Liver (tissue), 9 donors: ENCODE measurements around the gene OSBP2. TPM values are rescaled to one million over a fixed set of nuclear protein-coding genes. Genes with fewer than 3 reads are reported as not detected.

ENCODE experiments used
- DNase-seq: peaks from one replicate; pipeline ENCODE4 v3.0.0-alpha.2; 2017; ENCODE audit warnings: low spot score
- H3K27ac ChIP-seq, 2 donors: one replicate each; pipeline ENCODE4 v1.7.0; 2013; ENCODE audit warnings: inconsistent platforms in 2 of 2, low read length in 2 of 2, control low read depth in 1 of 2, low read depth in 1 of 2, mild to moderate bottlenecking in 1 of 2
- H3K27me3 ChIP-seq, 4 donors: one replicate each; pipeline versions ENCODE4 v1.6.1 to v1.7.0; 2013; ENCODE audit warnings: low read length in 3 of 4, inconsistent platforms in 1 of 4, mild to moderate bottlenecking in 1 of 4, moderate library complexity in 1 of 4; ENCODE audit not compliant: control insufficient read depth in 4 of 4, insufficient read depth in 4 of 4
- H3K36me3 ChIP-seq, 4 donors: one replicate each; pipeline versions ENCODE4 v1.6.1 to v1.7.0; 2013; ENCODE audit warnings: low read length in 3 of 4, mild to moderate bottlenecking in 3 of 4, low read depth in 1 of 4, moderate library complexity in 1 of 4; ENCODE audit not compliant: control insufficient read depth in 4 of 4, insufficient read depth in 3 of 4
- H3K4me1 ChIP-seq, 4 donors: one replicate each; pipeline versions ENCODE4 v1.6.1 to v1.7.0; 2013; ENCODE audit warnings: low read length in 3 of 4, mild to moderate bottlenecking in 3 of 4, moderate library complexity in 1 of 4; ENCODE audit not compliant: control insufficient read depth in 4 of 4, insufficient read depth in 4 of 4
- H3K4me3 ChIP-seq, 3 donors: one replicate each; pipeline versions ENCODE4 v1.6.1 to v1.7.0; 2013; ENCODE audit warnings: low read length in 3 of 3, control low read depth in 1 of 3, low read depth in 1 of 3, mild to moderate bottlenecking in 1 of 3
- H3K9ac ChIP-seq, 2 donors: one replicate each; pipeline ENCODE4 v1.7.0; 2013; ENCODE audit warnings: low read length in 2 of 2, mild to moderate bottlenecking in 2 of 2, moderate library complexity in 2 of 2, control low read depth in 1 of 2, low read depth in 1 of 2
- H3K9me3 ChIP-seq, 4 donors: one replicate each; pipeline versions ENCODE4 v1.6.1 to v1.7.0; 2013; ENCODE audit warnings: low read length in 3 of 4; ENCODE audit not compliant: control insufficient read depth in 4 of 4
- FOXA1 ChIP-seq: IDR thresholded peaks from 2 replicates; pipeline ENCODE4 v1.6.1; 2016; ENCODE audit warnings: antibody characterized with exemption
- FOXA2 ChIP-seq: IDR thresholded peaks from 2 replicates; pipeline ENCODE4 v1.6.1; 2016; ENCODE audit warnings: antibody characterized with exemption
- GABPA ChIP-seq, 2 donors: IDR thresholded peaks in 1 of 2; conservative IDR thresholded peaks in 1 of 2; 2 replicates each; pipeline ENCODE4 v1.6.1; 2016; ENCODE audit warnings: antibody characterized with exemption in 2 of 2, mild to moderate bottlenecking in 1 of 2, moderate library complexity in 1 of 2
- HNF4A ChIP-seq, 2 donors: conservative IDR thresholded peaks; 2 replicates each; pipeline ENCODE4 v1.6.1; 2016; ENCODE audit warnings: antibody characterized with exemption in 2 of 2, mild to moderate bottlenecking in 2 of 2
- JUND ChIP-seq, 2 donors: IDR thresholded peaks; 2 replicates each; pipeline ENCODE4 v1.6.1; 2016; ENCODE audit warnings: antibody characterized with exemption in 2 of 2
- RAD21 ChIP-seq, 2 donors: IDR thresholded peaks; 2 replicates each; pipeline ENCODE4 v1.6.1; 2016; ENCODE audit warnings: antibody characterized with exemption in 2 of 2, mild to moderate bottlenecking in 2 of 2
- RXRA ChIP-seq, 2 donors: IDR thresholded peaks; 2 replicates each; pipeline ENCODE4 v1.6.1; 2017 to 2018; ENCODE audit warnings: antibody characterized with exemption in 2 of 2, mild to moderate bottlenecking in 1 of 2
- YY1 ChIP-seq: IDR thresholded peaks from 2 replicates; pipeline ENCODE4 v1.6.1; 2016; ENCODE audit warnings: antibody characterized with exemption, mild to moderate bottlenecking
- WGBS: extraction: QIAGEN DNeasy Blood & Tissue Kit; methylation state at CpG from one replicate; pipeline ENCODE4 v1.1.7; 2013; 5-methylcytosine and 5-hydroxymethylcytosine counted together
- polyA plus RNA-seq, 2 donors: library from polyadenylated mRNA; stranded (reverse) in 1 of 2; unstranded in 1 of 2; fragments of 200-250 nt in 1 of 2; fragments of >200 nt in 1 of 2; fragmentation: Nextera tagmentation in 1 of 2; extraction: Ambion mirVana in 1 of 2; gene quantifications; one replicate each; pipeline versions ENCODE4 v1.2.1 to v1.2.3, GENCODE V29; 2013 to 2015
- total RNA-seq, 2 donors: library from RNA; depleted of rRNA; stranded (reverse); fragments of >200 nt; gene quantifications; one replicate each; pipeline ENCODE4 v1.2.3, GENCODE V29; 2014
- TF ChIP-seq, protein P1 (sequence below): IDR thresholded peaks from 2 replicates; pipeline ENCODE4 v1.6.1; 2016; ENCODE audit warnings: antibody characterized with exemption
- TF ChIP-seq, protein P2 (sequence below): fragments of 150-350 bp; IDR thresholded peaks from 2 replicates; pipeline ENCODE4 v1.5.1; 2017; ENCODE audit warnings: improper control_type of control experiment, low read depth, low read length; ENCODE audit not compliant: missing input control
- TF ChIP-seq, protein P3 (sequence below): IDR thresholded peaks from 2 replicates; pipeline ENCODE4 v1.6.1; 2016; ENCODE audit warnings: antibody characterized with exemption
- TF ChIP-seq, protein P4 (sequence below): IDR thresholded peaks from 2 replicates; pipeline ENCODE4 v1.6.1; 2016; ENCODE audit warnings: antibody characterized with exemption
- donor health status: healthy.
- donor health status: healthy.
- donor health status: healthy.
- donor health status: healthy.
- donor health status: healthy.

OSBP2 gene
- total and polyA plus RNA-seq, 4 donors, result 0.43 to 192 (median 0.86) TPM

DNA sequence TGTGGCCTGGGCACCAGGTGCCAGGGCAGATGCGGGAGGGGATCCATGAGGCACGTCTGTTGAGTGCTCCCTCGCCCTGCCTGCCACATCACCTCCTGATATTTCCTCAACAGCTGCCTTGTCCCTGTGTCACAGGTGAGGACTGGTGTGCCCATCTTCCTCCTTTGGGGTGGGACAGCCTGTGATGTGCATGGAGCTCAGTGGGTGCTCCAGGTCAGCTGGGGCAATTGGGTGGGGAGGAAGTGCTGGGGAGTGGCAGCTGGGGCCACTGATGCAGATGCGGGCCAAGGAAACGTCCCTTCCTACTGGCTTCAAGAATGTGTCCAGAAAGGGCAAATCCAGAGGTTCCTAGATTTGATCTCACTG is 190.3 kb downstream of the OSBP2 start:
- H3K4me1 ChIP-seq, result peaks cover 0 to 21% (median 13%) of the 10 kb centered on the region in 4 donors
- no peak for DNase-seq
- H3K27ac ChIP-seq, result no peak overlapping the region
- no peaks in the 10 kb centered on the region for H3K9me3 ChIP-seq
- H3K4me3 ChIP-seq, result no peak overlapping the region
- no peaks in the 10 kb centered on the region for H3K27me3 ChIP-seq
- no peak overlapping the region for H3K9ac ChIP-seq
- H3K36me3 ChIP-seq, result no peaks in the 10 kb centered on the region
- no peak for TF ChIP-seq FOXA2
- TF ChIP-seq, protein P1, sequence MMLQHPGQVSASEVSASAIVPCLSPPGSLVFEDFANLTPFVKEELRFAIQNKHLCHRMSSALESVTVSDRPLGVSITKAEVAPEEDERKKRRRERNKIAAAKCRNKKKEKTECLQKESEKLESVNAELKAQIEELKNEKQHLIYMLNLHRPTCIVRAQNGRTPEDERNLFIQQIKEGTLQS, result no peak
- WGBS, result 91% methylated on average over 5 of the region's 5 CpGs

DNA sequence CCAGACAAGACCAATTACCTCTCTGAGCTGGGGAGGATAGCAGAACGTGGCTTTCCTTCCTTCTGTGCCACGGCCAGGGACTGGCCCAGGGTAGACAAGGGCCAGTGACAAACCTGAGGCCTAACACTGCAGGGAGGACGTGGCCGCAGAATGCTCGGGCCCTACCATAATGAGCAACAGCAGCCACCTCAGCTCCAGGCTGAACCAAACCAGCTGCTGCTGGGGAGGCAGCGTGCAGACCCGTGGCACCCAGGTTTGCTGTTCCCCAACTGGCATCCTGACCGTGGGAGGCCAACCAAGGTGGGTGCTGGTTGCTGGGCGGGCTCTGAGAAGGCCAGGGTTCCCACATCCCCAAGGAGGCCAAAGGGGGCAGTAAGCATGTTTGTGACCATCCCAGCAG is 190.9 kb downstream of the OSBP2 start:
- no peak overlapping the region for H3K27ac ChIP-seq
- H3K4me1 ChIP-seq, result peaks cover 0 to 25% (median 15%) of the 10 kb centered on the region in 4 donors
- no peak for DNase-seq
- H3K4me3 ChIP-seq, result no peak overlapping the region
- no peaks in the 10 kb centered on the region for H3K36me3 ChIP-seq
- H3K27me3 ChIP-seq, result no peaks in the 10 kb centered on the region
- 96% methylated on average over 9 of the region's 9 CpGs for WGBS
- H3K9me3 ChIP-seq, result no peaks in the 10 kb centered on the region
- TF ChIP-seq RAD21 (IDR thresholded peaks at IDR 0.05), result no peak
- TF ChIP-seq, protein P2, sequence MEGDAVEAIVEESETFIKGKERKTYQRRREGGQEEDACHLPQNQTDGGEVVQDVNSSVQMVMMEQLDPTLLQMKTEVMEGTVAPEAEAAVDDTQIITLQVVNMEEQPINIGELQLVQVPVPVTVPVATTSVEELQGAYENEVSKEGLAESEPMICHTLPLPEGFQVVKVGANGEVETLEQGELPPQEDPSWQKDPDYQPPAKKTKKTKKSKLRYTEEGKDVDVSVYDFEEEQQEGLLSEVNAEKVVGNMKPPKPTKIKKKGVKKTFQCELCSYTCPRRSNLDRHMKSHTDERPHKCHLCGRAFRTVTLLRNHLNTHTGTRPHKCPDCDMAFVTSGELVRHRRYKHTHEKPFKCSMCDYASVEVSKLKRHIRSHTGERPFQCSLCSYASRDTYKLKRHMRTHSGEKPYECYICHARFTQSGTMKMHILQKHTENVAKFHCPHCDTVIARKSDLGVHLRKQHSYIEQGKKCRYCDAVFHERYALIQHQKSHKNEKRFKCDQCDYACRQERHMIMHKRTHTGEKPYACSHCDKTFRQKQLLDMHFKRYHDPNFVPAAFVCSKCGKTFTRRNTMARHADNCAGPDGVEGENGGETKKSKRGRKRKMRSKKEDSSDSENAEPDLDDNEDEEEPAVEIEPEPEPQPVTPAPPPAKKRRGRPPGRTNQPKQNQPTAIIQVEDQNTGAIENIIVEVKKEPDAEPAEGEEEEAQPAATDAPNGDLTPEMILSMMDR, result no peak
- no peak overlapping the region for H3K9ac ChIP-seq

DNA sequence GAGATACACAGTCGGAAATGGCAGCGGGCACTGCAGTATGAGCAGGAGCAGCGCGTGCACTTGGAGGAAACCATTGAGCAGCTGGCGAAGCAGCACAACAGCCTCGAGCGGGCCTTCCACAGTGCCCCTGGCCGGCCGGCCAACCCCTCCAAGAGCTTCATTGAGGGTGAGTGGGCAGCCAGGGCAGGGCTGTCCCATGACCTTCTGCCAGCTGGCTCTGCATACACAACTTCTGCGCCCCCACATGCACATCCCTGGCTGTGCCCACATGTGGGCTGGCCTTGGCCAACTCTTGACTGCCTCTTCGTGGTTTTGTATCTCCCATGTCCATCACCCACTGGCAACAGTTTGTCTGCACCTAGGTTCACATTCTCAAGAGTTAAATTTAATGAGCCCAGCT is 192.8 kb downstream of the OSBP2 start:
- Histone ChIP-seq H3K27me3 (no peaks in the 10 kb centered on the region), H3K9ac (no peak overlapping the region), H3K4me1 (peaks cover 0 to 11% (median 5%) of the 10 kb centered on the region in 4 donors), H3K27ac (no peak overlapping the region), H3K4me3 (no peak overlapping the region), H3K9me3 (no peaks in the 10 kb centered on the region), H3K36me3 (no peaks in the 10 kb centered on the region)
- 98% methylated on average over 11 of the region's 11 CpGs for WGBS
- TF ChIP-seq GABPA (IDR thresholded peaks at IDR 0.05 in 1 of 2, conservative IDR thresholded peaks at IDR 0.05 in 1 of 2) (no peak), RXRA (IDR thresholded peaks at IDR 0.05) (no peak), HNF4A (conservative IDR thresholded peaks at IDR 0.05) (no peak), FOXA1 (no peak), FOXA2 (no peak)
- TF ChIP-seq, protein P3, sequence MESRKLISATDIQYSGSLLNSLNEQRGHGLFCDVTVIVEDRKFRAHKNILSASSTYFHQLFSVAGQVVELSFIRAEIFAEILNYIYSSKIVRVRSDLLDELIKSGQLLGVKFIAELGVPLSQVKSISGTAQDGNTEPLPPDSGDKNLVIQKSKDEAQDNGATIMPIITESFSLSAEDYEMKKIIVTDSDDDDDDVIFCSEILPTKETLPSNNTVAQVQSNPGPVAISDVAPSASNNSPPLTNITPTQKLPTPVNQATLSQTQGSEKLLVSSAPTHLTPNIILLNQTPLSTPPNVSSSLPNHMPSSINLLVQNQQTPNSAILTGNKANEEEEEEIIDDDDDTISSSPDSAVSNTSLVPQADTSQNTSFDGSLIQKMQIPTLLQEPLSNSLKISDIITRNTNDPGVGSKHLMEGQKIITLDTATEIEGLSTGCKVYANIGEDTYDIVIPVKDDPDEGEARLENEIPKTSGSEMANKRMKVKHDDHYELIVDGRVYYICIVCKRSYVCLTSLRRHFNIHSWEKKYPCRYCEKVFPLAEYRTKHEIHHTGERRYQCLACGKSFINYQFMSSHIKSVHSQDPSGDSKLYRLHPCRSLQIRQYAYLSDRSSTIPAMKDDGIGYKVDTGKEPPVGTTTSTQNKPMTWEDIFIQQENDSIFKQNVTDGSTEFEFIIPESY, result no peak
- peak; percentile 29 for DNase-seq

DNA sequence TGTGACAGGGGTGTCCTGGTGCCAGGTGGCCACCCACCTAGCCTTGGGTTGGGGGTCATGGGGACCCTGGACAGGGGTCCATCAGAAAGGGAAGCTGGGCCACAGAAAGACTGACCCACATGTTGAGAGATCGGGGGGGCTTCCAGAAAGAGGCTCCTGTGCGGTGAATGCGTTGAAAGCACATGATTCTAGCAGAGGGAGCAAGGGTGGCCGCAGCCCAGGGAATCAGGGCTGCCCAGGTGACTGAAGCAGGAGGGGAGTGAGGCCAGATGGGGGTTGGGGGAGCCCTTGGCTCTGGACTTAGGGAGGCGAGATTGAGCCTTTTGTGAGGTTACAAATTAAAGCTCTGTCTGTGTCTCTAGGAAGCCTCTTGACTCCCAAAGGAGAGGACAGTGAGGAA is 193.2 kb downstream of the OSBP2 start:
- Histone ChIP-seq H3K9ac (no peak overlapping the region), H3K9me3 (no peaks in the 10 kb centered on the region), H3K27ac (no peak overlapping the region), H3K27me3 (no peaks in the 10 kb centered on the region), H3K36me3 (no peaks in the 10 kb centered on the region), H3K4me1 (peaks cover 0 to 11% (median 5%) of the 10 kb centered on the region in 4 donors), H3K4me3 (no peak overlapping the region)
- 78% methylated on average over 5 of the region's 5 CpGs for WGBS
- no peak for TF ChIP-seq JUND (IDR thresholded peaks at IDR 0.05)
- TF ChIP-seq FOXA2, result no peak
- no peak for TF ChIP-seq FOXA1
- no peak for TF ChIP-seq YY1
- TF ChIP-seq, protein P4, sequence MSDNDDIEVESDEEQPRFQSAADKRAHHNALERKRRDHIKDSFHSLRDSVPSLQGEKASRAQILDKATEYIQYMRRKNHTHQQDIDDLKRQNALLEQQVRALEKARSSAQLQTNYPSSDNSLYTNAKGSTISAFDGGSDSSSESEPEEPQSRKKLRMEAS, result no peak
- DNase-seq, result peak; percentile 28
